ENCODE results near the gene TMEM63A.
"Not testable (repeated sequence)": the region's sequence is repeated elsewhere in the genome, so short reads cannot be mapped to it uniquely, and the experiment has no call there.

Gene TMEM63A

GRCh38 chr1:225881959-225882693 is at the start of gene TMEM63A:
Gene TMEM63A, minus strand, starts transcription at chr1:225882380. Its CDS starts 4,800 bp downstream, at chr1:225877580.
- TF ChIP-seq CTCF (IDR thresholded peaks at IDR 0.05) (peak; percentile 74), ZFX (IDR thresholded peaks at IDR 0.05; ENCODE audit: borderline replicate concordance) (no peak)
- H3K27ac ChIP-seq: peak within 1 kb of the TSS; percentile 65

GRCh38 chr1:225931270-225932136 is 49.3 kb upstream of the TMEM63A start:
- TF ChIP-seq ZFX (IDR thresholded peaks at IDR 0.05; ENCODE audit: borderline replicate concordance): no peak
- no peak for TF ChIP-seq CTCF (IDR thresholded peaks at IDR 0.05)
- H3K27ac ChIP-seq: no peak overlapping the region

GRCh38 chr1:225930566-225930965 is 48.4 kb upstream of the TMEM63A start:
- H3K27ac ChIP-seq: no peak overlapping the region
- TF ChIP-seq CTCF (IDR thresholded peaks at IDR 0.05): no peak
- TF ChIP-seq ZFX (IDR thresholded peaks at IDR 0.05; ENCODE audit: borderline replicate concordance): no peak

- H3K27ac ChIP-seq: not testable (repeated sequence)
Observed at GRCh38 chr1:225929462-225929861, 47.3 kb upstream of the TMEM63A start.

GRCh38 chr1:225928186-225929175 is 46.3 kb upstream of the TMEM63A start:
- H3K27ac ChIP-seq: peak overlapping the region; percentile 4; the same call in 1 of the 2 replicates
- TF ChIP-seq CTCF (IDR thresholded peaks at IDR 0.05) (no peak), ZFX (IDR thresholded peaks at IDR 0.05; ENCODE audit: borderline replicate concordance) (no peak)

GRCh38 chr1:225926551-225927113 is 44.5 kb upstream of the TMEM63A start:
- no peak overlapping the region for H3K27ac ChIP-seq
- no peak for TF ChIP-seq ZFX (IDR thresholded peaks at IDR 0.05; ENCODE audit: borderline replicate concordance)
- no peak for TF ChIP-seq CTCF (IDR thresholded peaks at IDR 0.05)
